GM12872 (cell line): ENCODE results near the gene CHURC1.

Source experiments
- CTCF ChIP-seq: IDR thresholded peaks from 3 replicates; pipeline ENCODE4 v1.5.1; 2011; ENCODE audit warnings: low read depth, mild to moderate bottlenecking, low read length, moderate library complexity; ENCODE audit not compliant: insufficient read depth

CHURC1 gene

GRCh38 chr14:64953661-64954060 lies 39.4 kb downstream of the CHURC1 start:
- no peak for TF ChIP-seq CTCF

- no peak for TF ChIP-seq CTCF
These were observed 40.4 kb downstream of the CHURC1 start for GRCh38 chr14:64954491-64955240.

GRCh38 chr14:64955297-64955696 lies 41.0 kb downstream of the CHURC1 start:
- TF ChIP-seq CTCF: no peak

- TF ChIP-seq CTCF: no peak
These were observed 42.6 kb downstream of the CHURC1 start for GRCh38 chr14:64956697-64957406.

- no peak for TF ChIP-seq CTCF
These were observed 43.9 kb downstream of the CHURC1 start for GRCh38 chr14:64958201-64958600.

- no peak for TF ChIP-seq CTCF
These were observed 44.5 kb downstream of the CHURC1 start for GRCh38 chr14:64958743-64959142.

- no peak for TF ChIP-seq CTCF
These were observed 46.6 kb downstream of the CHURC1 start for GRCh38 chr14:64960762-64961276.
